Osteoblast (primary cell): ENCODE data around the gene CCL13. TPM values are rescaled to one million over a fixed set of nuclear protein-coding genes. Genes with fewer than 3 reads are reported as not detected.

ENCODE experiments used
- DNase-seq: peaks from one replicate; pipeline ENCODE4 v3.0.0; 2011; ENCODE audit warnings: low spot score, mixed read lengths; ENCODE audit not compliant: insufficient read length; ENCODE audit errors: missing footprints
- H2AFZ ChIP-seq: 2 replicates; pipeline ENCODE4 v1.6.0; 2011; ENCODE audit warnings: mild to moderate bottlenecking, low read length
- H3K27ac ChIP-seq: 2 replicates; pipeline ENCODE4 v1.5.1; 2011; ENCODE audit warnings: mild to moderate bottlenecking, low read depth, low read length, moderate library complexity
- H3K27me3 ChIP-seq: 2 replicates; pipeline ENCODE4 v1.6.0; 2012; ENCODE audit warnings: mild to moderate bottlenecking, control low read depth, inconsistent platforms, low read length, moderate library complexity; ENCODE audit not compliant: insufficient read depth
- H3K36me3 ChIP-seq: 2 replicates; pipeline ENCODE4 v1.5.1; 2011; ENCODE audit warnings: mild to moderate bottlenecking, low read length, control low read depth, moderate library complexity; ENCODE audit not compliant: insufficient read depth
- H3K4me1 ChIP-seq: 2 replicates; pipeline ENCODE4 v1.5.1; 2011; ENCODE audit warnings: mild to moderate bottlenecking, low read length, control low read depth, moderate library complexity; ENCODE audit not compliant: insufficient read depth
- H3K4me2 ChIP-seq: 2 replicates; pipeline ENCODE4 v1.6.0; 2011; ENCODE audit warnings: mild to moderate bottlenecking, low read length; ENCODE audit not compliant: insufficient read depth
- H3K4me3 ChIP-seq: fragments of 200-600 bp; sonication (generic); 3 replicates; pipeline ENCODE4 v1.5.1; 2012; ENCODE audit warnings: mild to moderate bottlenecking, low read length, inconsistent platforms; ENCODE audit not compliant: insufficient read depth
- H3K79me2 ChIP-seq: 2 replicates; pipeline ENCODE4 v1.6.0; 2012; ENCODE audit warnings: mild to moderate bottlenecking, low read length, control low read depth, inconsistent platforms; ENCODE audit not compliant: insufficient read depth
- H3K9me3 ChIP-seq: 2 replicates; pipeline ENCODE4 v1.5.1; 2011; ENCODE audit warnings: low read depth, low read length, control low read depth
- H4K20me1 ChIP-seq: 2 replicates; pipeline ENCODE4 v1.6.0; 2012; ENCODE audit warnings: mild to moderate bottlenecking, low read length, control low read depth; ENCODE audit not compliant: insufficient read depth
- total RNA-seq: library from RNA; depleted of rRNA; stranded (reverse); fragments of >200 nt; gene quantifications from 2 replicates; pipeline ENCODE4 v1.2.3, GENCODE V29; 2012
- TF ChIP-seq, protein P1 (sequence below): IDR thresholded peaks from 2 replicates; pipeline ENCODE4 v1.5.1; 2011; ENCODE audit warnings: mild to moderate bottlenecking, low read depth, low read length, moderate library complexity; ENCODE audit errors: extremely low read depth

The CCL13 gene
- total RNA-seq, 1 donor, result 0.36 TPM

- TF ChIP-seq, protein P1, sequence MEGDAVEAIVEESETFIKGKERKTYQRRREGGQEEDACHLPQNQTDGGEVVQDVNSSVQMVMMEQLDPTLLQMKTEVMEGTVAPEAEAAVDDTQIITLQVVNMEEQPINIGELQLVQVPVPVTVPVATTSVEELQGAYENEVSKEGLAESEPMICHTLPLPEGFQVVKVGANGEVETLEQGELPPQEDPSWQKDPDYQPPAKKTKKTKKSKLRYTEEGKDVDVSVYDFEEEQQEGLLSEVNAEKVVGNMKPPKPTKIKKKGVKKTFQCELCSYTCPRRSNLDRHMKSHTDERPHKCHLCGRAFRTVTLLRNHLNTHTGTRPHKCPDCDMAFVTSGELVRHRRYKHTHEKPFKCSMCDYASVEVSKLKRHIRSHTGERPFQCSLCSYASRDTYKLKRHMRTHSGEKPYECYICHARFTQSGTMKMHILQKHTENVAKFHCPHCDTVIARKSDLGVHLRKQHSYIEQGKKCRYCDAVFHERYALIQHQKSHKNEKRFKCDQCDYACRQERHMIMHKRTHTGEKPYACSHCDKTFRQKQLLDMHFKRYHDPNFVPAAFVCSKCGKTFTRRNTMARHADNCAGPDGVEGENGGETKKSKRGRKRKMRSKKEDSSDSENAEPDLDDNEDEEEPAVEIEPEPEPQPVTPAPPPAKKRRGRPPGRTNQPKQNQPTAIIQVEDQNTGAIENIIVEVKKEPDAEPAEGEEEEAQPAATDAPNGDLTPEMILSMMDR, result no peak
- Histone ChIP-seq H3K27me3 (peaks cover 9% of the 10 kb centered on the region), H3K27ac (no peak overlapping the region), H3K4me2 (no peak overlapping the region), H4K20me1 (no peaks in the 10 kb centered on the region), H3K4me1 (no peaks in the 10 kb centered on the region), H3K9me3 (no peaks in the 10 kb centered on the region), H3K36me3 (no peaks in the 10 kb centered on the region), H3K79me2 (no peaks in the 10 kb centered on the region), H2AFZ (no peak overlapping the region), H3K4me3 (no peak overlapping the region)
- no peak for DNase-seq
Measured at GRCh38 chr17:34367486-34368195, 11.4 kb downstream of the CCL13 start.

- H4K20me1 ChIP-seq, result no peaks in the 10 kb centered on the region
- no peak for DNase-seq
- H3K4me1 ChIP-seq, result no peaks in the 10 kb centered on the region
- no peak overlapping the region for H3K27ac ChIP-seq
- no peak overlapping the region for H2AFZ ChIP-seq
- H3K9me3 ChIP-seq, result no peaks in the 10 kb centered on the region
- peaks cover 9% of the 10 kb centered on the region for H3K27me3 ChIP-seq
- H3K36me3 ChIP-seq, result no peaks in the 10 kb centered on the region
- no peak overlapping the region for H3K4me2 ChIP-seq
- H3K4me3 ChIP-seq, result no peak overlapping the region
- no peaks in the 10 kb centered on the region for H3K79me2 ChIP-seq
- TF ChIP-seq, protein P1, result no peak
Measured at GRCh38 chr17:34368196-34368945, 12.1 kb downstream of the CCL13 start.

GRCh38 chr17:34368946-34369500 is 12.7 kb downstream of the CCL13 start:
- no peak overlapping the region for H2AFZ ChIP-seq
- no peaks in the 10 kb centered on the region for H3K9me3 ChIP-seq
- no peak overlapping the region for H3K4me3 ChIP-seq
- no peaks in the 10 kb centered on the region for H3K79me2 ChIP-seq
- H3K36me3 ChIP-seq, result no peaks in the 10 kb centered on the region
- TF ChIP-seq, protein P1, result no peak
- no peaks in the 10 kb centered on the region for H4K20me1 ChIP-seq
- peaks cover 9% of the 10 kb centered on the region for H3K27me3 ChIP-seq
- H3K4me1 ChIP-seq, result no peaks in the 10 kb centered on the region
- no peak for DNase-seq
- H3K27ac ChIP-seq, result no peak overlapping the region
- no peak overlapping the region for H3K4me2 ChIP-seq

- TF ChIP-seq, protein P1, result no peak
- H3K27ac ChIP-seq, result no peak overlapping the region
- H3K4me1 ChIP-seq, result no peaks in the 10 kb centered on the region
- H3K27me3 ChIP-seq, result peaks cover 9% of the 10 kb centered on the region
- no peaks in the 10 kb centered on the region for H3K9me3 ChIP-seq
- H2AFZ ChIP-seq, result no peak overlapping the region
- no peak overlapping the region for H3K4me2 ChIP-seq
- no peaks in the 10 kb centered on the region for H3K79me2 ChIP-seq
- no peak for DNase-seq
- H4K20me1 ChIP-seq, result no peaks in the 10 kb centered on the region
- H3K36me3 ChIP-seq, result no peaks in the 10 kb centered on the region
- no peak overlapping the region for H3K4me3 ChIP-seq
Measured at GRCh38 chr17:34369571-34369970, 13.3 kb downstream of the CCL13 start.
